K562 (cell line): ENCODE results near the gene PTGR2. TPM values are rescaled to one million over a fixed set of nuclear protein-coding genes. Genes with fewer than 3 reads are reported as not detected.

Experiments used
- ATAC-seq: fragments of 200-7000 bp; cut with Tn5 transposase; 3 replicates; pipeline ENCODE4 v1.9.1; 2020; ENCODE audit warnings: moderate library complexity
- BruUV-seq: library from RNA; stranded (reverse); fragments of 400-500 nt; replicated peaks from 2 replicates; lab custom pipeline; 2021; lab: Mats Ljungman, UMichigan
- CTCF ChIA-PET: fragments of 300-600 bp; formaldehyde crosslinking; extraction: SDS; loops from one replicate; lab custom pipeline; 2021; ENCODE audit warnings: low intra/inter-chr PET ratio; lab: Yijun Ruan, JAX
- POLR2A ChIA-PET: fragments of 300-600, 350-650 bp; sonication (Branson Sonifier 250); formaldehyde crosslinking; extraction: SDS; loops from one replicate; lab custom pipeline; 2021; ENCODE audit warnings: antibody characterized with exemption, inconsistent platforms; lab: Yijun Ruan, JAX
- DNase-seq, 4 experiments: peaks; one replicate each; pipeline versions ENCODE4 v3.0.0 to v3.0.0-alpha.2; 2011 to 2018; ENCODE audit warnings: low spot score in 3 of 4, mixed read lengths in 3 of 4; ENCODE audit errors: extremely low read depth in 1 of 4
- FAIRE-seq: peaks from 2 replicates; lab custom pipeline; 2011; peaks lifted over from hg19 to GRCh38; lab: Jason Lieb, UNC
- H2AFZ ChIP-seq: 2 replicates; pipeline ENCODE4 v1.6.0; 2011; ENCODE audit warnings: low read depth, low read length, control low read depth, inconsistent platforms
- H3K27ac ChIP-seq: fragments of 200-600 bp; 3 replicates; pipeline ENCODE4 v1.8.0; 2011; ENCODE audit warnings: low read depth, mild to moderate bottlenecking, control low read depth, inconsistent platforms, low read length, moderate library complexity, mixed read lengths; ENCODE audit errors: extremely low read depth
- H3K27me3 ChIP-seq, 2 experiments: fragments of 300-600 bp in 1 of 2; 2 replicates in 1 of 2; 3 replicates in 1 of 2; pipeline versions ENCODE4 v1.6.0 to v1.8.0; 2011; ENCODE audit warnings: inconsistent platforms in 2 of 2, low read length in 2 of 2, mild to moderate bottlenecking in 1 of 2, mixed read lengths in 1 of 2, moderate library complexity in 1 of 2; ENCODE audit not compliant: control insufficient read depth in 2 of 2, insufficient read depth in 2 of 2
- H3K36me3 ChIP-seq: fragments of 300-600 bp; 3 replicates; pipeline ENCODE4 v1.8.0; 2011; ENCODE audit warnings: mild to moderate bottlenecking, low read length, inconsistent platforms; ENCODE audit not compliant: control insufficient read depth, insufficient read depth
- H3K4me1 ChIP-seq, 2 experiments: fragments of 200-600 bp in 1 of 2; replicated peaks in 1 of 2; 2 replicates in 1 of 2; 3 replicates in 1 of 2; pipeline versions ENCODE4 v1.5.1 to v1.8.0; 2011; ENCODE audit warnings: inconsistent platforms in 2 of 2, low read length in 2 of 2, mild to moderate bottlenecking in 1 of 2, mixed read lengths in 1 of 2, moderate library complexity in 1 of 2; ENCODE audit not compliant: control insufficient read depth in 2 of 2, insufficient read depth in 2 of 2
- H3K4me2 ChIP-seq: 2 replicates; pipeline ENCODE4 v1.6.1; 2011; ENCODE audit warnings: low read length, control low read depth, inconsistent platforms, mixed read lengths; ENCODE audit not compliant: insufficient read depth
- H3K4me3 ChIP-seq: fragments of 200-600 bp; sonication (generic), shearing (Covaris generic); 2 replicates; pipeline ENCODE4 v1.5.1; 2016; ENCODE audit warnings: control low read depth, inconsistent platforms
- H3K79me2 ChIP-seq: fragments of 200-600 bp; 3 replicates; pipeline ENCODE4 v1.8.0; 2011; ENCODE audit warnings: low read length, inconsistent platforms; ENCODE audit not compliant: control insufficient read depth, insufficient read depth
- H3K9ac ChIP-seq, 2 experiments: 2 replicates each; pipeline versions ENCODE4 v1.6.0 to v1.6.1; 2011; ENCODE audit warnings: low read depth in 2 of 2, low read length in 2 of 2, control low read depth in 1 of 2, inconsistent platforms in 1 of 2, mild to moderate bottlenecking in 1 of 2, mixed read lengths in 1 of 2; ENCODE audit not compliant: insufficient read depth in 1 of 2
- H3K9me1 ChIP-seq: one replicate; pipeline ENCODE4 v1.6.0; 2011; ENCODE audit warnings: inconsistent platforms, mild to moderate bottlenecking, low read length, moderate library complexity; ENCODE audit not compliant: control insufficient read depth, insufficient read depth
- H3K9me3 ChIP-seq: replicated peaks from 2 replicates; pipeline ENCODE4 v1.5.1; 2011; ENCODE audit warnings: low read depth, low read length, inconsistent platforms; ENCODE audit not compliant: control insufficient read depth, insufficient read depth
- H4K20me1 ChIP-seq: replicated peaks from 2 replicates; pipeline ENCODE4 v1.6.1; 2011; ENCODE audit warnings: low read length, inconsistent platforms, mixed read lengths; ENCODE audit not compliant: control insufficient read depth, insufficient read depth
- CEBPG ChIP-seq, 3 experiments: fragments of 200-800 bp in 1 of 3; sonication (Bioruptor generic) in 1 of 3; sonication (generic) in 1 of 3; formaldehyde crosslinking in 1 of 3; IDR thresholded peaks in 2 of 3; conservative IDR thresholded peaks in 1 of 3; 2 replicates each; pipeline versions ENCODE4 v1.6.1 to v1.8.0; 2016 to 2022; ENCODE audit warnings: missing compliant biosample characterization in 2 of 3, missing genetic modification characterization in 2 of 3, mild to moderate bottlenecking in 1 of 3, missing genetic modification reagents in 1 of 3
- EP400 ChIP-seq: fragments of 450-650 bp; IDR thresholded peaks from 2 replicates; pipeline ENCODE4 v1.6.1; 2017; ENCODE audit warnings: antibody characterized with exemption, mild to moderate bottlenecking, moderate library complexity
- MEF2D ChIP-seq: conservative IDR thresholded peaks from 2 replicates; pipeline ENCODE4 v1.6.1; 2016; ENCODE audit warnings: low read depth, missing genetic modification characterization, missing compliant biosample characterization
- THRB ChIP-seq: fragments of 450-650 bp; formaldehyde crosslinking; conservative IDR thresholded peaks from 2 replicates; pipeline ENCODE4 v1.4.0; 2022; ENCODE audit warnings: mild to moderate bottlenecking, missing genetic modification characterization
- ZFP30 ChIP-seq: fragments of 250-450 bp; sonication (Bioruptor Pico); IDR thresholded peaks from 2 replicates; pipeline ENCODE4 v1.8.0; 2022; ENCODE audit warnings: moderate library complexity, mild to moderate bottlenecking, inconsistent platforms, borderline replicate concordance
- WGBS: fragments of 100-300 bp; shearing (Covaris generic); methylation state at CpG from one replicate; pipeline ENCODE4 v1.1.6; 2016; ENCODE audit warnings: low coverage, mixed read lengths; ENCODE audit not compliant: insufficient coverage; ENCODE audit errors: missing lambda C conversion rate; 5-methylcytosine and 5-hydroxymethylcytosine counted together
- in situ Hi-C: fragments of 300-500 bp; cut with MboI; formaldehyde crosslinking; loops from 4 replicates; pipeline ENCODE4 v1.15.0; 2018; ENCODE audit warnings: inconsistent platforms, mixed read lengths
- intact Hi-C: fragments of 100-400 bp; cut with micrococcal nuclease; formaldehyde crosslinking; loops from 2 replicates; pipeline ENCODE4 v1.14.2; 2022
- polyA plus RNA-seq, 8 experiments: library from polyadenylated mRNA; depleted of rRNA in 4 of 8; stranded (reverse) in 5 of 8; unstranded in 3 of 8; fragments of >200 nt; fragmentation: Nextera tagmentation in 2 of 8; fragmentation: Illumina TruSeq in 1 of 8; extraction: Ambion mirVana in 2 of 8; extraction: Trizol in 1 of 8; gene quantifications; 2 replicates each; pipeline versions ENCODE4 v1.2.1 to v1.2.3, GENCODE V29; 2011 to 2014; ENCODE audit warnings: inconsistent platforms in 1 of 8, missing spikeins in 1 of 8
- total RNA-seq, 7 experiments: library from RNA; depleted of rRNA in 6 of 7; stranded (reverse); fragments of >200 nt in 6 of 7; fragmentation: Illumina TruSeq in 2 of 7; extraction: Trizol in 2 of 7; gene quantifications; 2 replicates each; pipeline versions ENCODE4 v1.2.1 to v1.2.3, GENCODE V29; 2011 to 2021; ENCODE audit warnings: low replicate concordance in 1 of 7

The PTGR2 gene
- total and polyA plus RNA-seq, 9 of the 15 experiments (the other 6 are each of a cell fraction or from before 2014, with no cell fraction given), result 7.4 to 23.0 (median 13.0) TPM

- intact Hi-C loops, result no loop called here
- no peak overlapping the region for H3K4me2 ChIP-seq
These were observed 22.0 kb downstream of the PTGR2 start for GRCh38 chr14:73873660-73874059.

More at GRCh38 chr14:73873660-73874059, 22.0 kb downstream of the PTGR2 start:
- no peak overlapping the region for H2AFZ ChIP-seq
- no peak overlapping the region for H3K4me3 ChIP-seq
- peaks cover 4% of the 10 kb centered on the region; the same call in 1 of the 3 replicates for H3K36me3 ChIP-seq
- in situ Hi-C loops, result no loop called here
- no peaks in the 10 kb centered on the region for H3K79me2 ChIP-seq
- CTCF ChIA-PET, result no interaction called here
- no peak overlapping the region for H3K27ac ChIP-seq
- POLR2A ChIA-PET, result no interaction called here
- no peak for ATAC-seq
- no peaks in the 10 kb centered on the region for H3K9me3 ChIP-seq
- BruUV-seq, result no TSS peak
- TF ChIP-seq ZFP30, result no peak
- no peak for TF ChIP-seq THRB (CRISPR knock-in tag)
- TF ChIP-seq CEBPG (CRISPR knock-in tag; IDR thresholded peaks at IDR 0.05), result no peak
- no peak for TF ChIP-seq CEBPG (tag; conservative IDR thresholded peaks at IDR 0.05 in 1 of 2, IDR thresholded peaks at IDR 0.05 in 1 of 2)
- TF ChIP-seq MEF2D (tag), result no peak
- TF ChIP-seq EP400, result no peak
- no peaks in the 10 kb centered on the region; a peak in 1 of 5 replicates for H3K4me1 ChIP-seq
- no peak for DNase-seq
- no peaks in the 10 kb centered on the region for H4K20me1 ChIP-seq
- H3K9ac ChIP-seq, result no peak overlapping the region
- 69% methylated on average over 2 of the region's 3 CpGs for WGBS
- H3K9me1 ChIP-seq, result no peaks in the 10 kb centered on the region
- H3K27me3 ChIP-seq, result no peaks in the 10 kb centered on the region
- no peak for FAIRE-seq
